B cell (primary cell): ENCODE results near the gene TMEM130.

Experiments
- EZH2 ChIP-seq: IDR thresholded peaks from 2 replicates; pipeline ENCODE4 v1.6.1; 2012; ENCODE audit warnings: borderline replicate concordance, low read depth, mild to moderate bottlenecking, moderate library complexity, low read length; ENCODE audit not compliant: insufficient read depth, poor library complexity, severe bottlenecking
- TF ChIP-seq, protein P1 (sequence below): fragments of 200-600 bp; IDR thresholded peaks from one replicate; pipeline ENCODE4 v1.8.0; 2022; ENCODE audit warnings: antibody characterized with exemption, mild to moderate bottlenecking

DNA sequence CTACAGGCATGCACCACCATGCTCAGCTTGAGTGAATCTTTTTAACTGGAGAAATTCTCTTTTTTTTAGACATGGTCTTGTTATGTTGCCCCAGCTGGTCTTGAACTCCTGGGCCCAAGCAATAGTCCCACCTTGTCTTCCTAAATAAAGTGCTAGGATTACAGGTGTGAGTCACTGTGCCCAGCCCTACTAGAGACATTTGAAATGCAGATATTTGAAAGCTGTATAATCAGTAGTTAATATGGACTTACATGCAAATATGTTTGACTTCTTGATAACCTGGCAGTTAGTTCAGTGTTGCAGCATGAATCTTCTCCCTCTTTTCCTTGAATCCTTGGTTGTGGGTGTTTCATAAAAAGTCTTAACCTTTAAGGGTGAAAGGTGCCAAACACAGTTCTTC, 17.2 kb upstream of the TMEM130 start:
- TF ChIP-seq, protein P1, sequence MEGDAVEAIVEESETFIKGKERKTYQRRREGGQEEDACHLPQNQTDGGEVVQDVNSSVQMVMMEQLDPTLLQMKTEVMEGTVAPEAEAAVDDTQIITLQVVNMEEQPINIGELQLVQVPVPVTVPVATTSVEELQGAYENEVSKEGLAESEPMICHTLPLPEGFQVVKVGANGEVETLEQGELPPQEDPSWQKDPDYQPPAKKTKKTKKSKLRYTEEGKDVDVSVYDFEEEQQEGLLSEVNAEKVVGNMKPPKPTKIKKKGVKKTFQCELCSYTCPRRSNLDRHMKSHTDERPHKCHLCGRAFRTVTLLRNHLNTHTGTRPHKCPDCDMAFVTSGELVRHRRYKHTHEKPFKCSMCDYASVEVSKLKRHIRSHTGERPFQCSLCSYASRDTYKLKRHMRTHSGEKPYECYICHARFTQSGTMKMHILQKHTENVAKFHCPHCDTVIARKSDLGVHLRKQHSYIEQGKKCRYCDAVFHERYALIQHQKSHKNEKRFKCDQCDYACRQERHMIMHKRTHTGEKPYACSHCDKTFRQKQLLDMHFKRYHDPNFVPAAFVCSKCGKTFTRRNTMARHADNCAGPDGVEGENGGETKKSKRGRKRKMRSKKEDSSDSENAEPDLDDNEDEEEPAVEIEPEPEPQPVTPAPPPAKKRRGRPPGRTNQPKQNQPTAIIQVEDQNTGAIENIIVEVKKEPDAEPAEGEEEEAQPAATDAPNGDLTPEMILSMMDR, result no peak
- no peak for TF ChIP-seq EZH2
